DMS114 treated with DMSO at 0.1 percent for 48 hours (cell line): ENCODE data around the gene ADCYAP1R1.

Source experiments
- DNase-seq: peaks from one replicate; lab custom pipeline; 2025; ENCODE audit not compliant: unreplicated experiment; lab: John Stamatoyannopoulos, UW

Gene ADCYAP1R1

DNA sequence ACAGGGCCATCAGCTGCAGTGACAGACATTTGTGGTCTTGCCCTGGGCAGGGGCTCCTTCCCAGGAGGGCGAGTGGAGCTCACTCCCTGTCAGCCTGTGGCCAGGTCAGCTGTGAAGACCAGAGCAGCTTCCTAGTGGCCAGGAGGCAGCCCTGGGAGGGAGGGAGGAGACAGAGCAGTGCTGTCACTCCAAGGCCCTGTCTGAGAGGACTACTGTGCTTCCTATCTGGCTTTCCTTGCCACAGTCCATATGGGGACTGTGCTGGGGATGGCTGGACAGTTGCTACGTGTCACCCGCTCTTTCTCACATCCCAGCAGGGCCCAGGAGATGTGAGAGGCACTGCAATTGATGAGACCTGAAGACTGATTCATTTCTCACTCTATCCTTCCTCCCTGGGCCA lies 15.2 kb upstream of the ADCYAP1R1 start:
- no peak for DNase-seq

DNA sequence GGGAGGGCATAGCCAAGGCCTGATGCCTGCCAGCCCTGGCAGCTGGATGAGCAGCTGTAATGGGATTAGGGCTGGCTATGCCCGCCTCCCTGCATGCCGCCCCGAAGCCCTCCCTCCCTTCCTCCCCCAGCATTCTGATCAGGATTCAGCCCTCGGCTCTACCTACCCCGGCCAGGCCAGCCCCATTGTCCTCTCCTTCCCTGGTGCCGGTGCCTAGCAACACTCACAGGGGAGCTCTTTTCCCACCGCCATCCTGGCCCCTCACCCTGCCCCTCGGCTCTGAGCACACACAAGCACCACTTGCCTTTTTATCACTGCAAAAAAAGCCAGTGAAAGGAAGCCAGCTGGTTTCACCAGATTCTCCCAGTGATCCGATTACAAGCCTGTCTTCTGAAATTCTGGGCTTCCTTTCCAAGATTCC lies 9.0 kb upstream of the ADCYAP1R1 start:
- no peak for DNase-seq

DNA sequence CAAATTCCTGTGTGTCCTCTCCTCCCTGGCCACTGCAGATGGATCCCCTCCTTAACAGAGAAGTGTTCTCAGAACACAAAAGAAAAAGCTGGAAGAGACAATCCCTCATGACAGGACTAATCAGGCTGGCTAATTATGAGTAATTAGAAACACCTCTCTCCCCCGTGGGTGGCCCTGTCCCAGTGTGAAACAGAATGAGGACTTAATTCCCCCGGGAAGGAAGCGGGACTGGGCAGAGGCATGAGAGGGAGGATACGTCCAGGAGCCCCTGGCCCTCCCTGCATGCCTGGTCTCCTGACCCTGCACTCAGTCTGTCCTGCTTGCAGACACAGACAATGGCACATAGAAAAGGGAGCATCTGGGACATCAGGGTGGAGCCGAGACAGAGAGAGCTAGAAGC lies 7.6 kb upstream of the ADCYAP1R1 start:
- DNase-seq, result no peak

DNA sequence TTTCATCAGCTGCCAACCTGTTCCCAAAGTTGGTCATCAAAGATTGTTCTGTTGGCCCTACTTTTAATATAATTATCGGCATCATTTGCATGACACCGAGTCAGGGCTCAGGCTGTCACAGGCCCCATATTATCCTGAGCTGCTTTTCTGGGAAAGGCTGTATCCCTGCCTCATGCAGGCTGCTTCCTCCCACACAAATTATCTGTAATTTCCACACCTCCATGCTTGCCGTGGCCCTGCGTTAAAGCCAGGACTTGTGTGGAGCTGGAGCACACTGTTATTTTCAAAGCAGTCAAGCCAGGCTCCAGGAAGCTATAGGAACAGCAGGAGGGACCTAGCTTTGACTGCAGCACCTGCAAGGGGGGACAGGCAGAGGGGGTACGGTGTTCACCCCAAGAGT lies 5.4 kb upstream of the ADCYAP1R1 start:
- DNase-seq, result no peak

DNA sequence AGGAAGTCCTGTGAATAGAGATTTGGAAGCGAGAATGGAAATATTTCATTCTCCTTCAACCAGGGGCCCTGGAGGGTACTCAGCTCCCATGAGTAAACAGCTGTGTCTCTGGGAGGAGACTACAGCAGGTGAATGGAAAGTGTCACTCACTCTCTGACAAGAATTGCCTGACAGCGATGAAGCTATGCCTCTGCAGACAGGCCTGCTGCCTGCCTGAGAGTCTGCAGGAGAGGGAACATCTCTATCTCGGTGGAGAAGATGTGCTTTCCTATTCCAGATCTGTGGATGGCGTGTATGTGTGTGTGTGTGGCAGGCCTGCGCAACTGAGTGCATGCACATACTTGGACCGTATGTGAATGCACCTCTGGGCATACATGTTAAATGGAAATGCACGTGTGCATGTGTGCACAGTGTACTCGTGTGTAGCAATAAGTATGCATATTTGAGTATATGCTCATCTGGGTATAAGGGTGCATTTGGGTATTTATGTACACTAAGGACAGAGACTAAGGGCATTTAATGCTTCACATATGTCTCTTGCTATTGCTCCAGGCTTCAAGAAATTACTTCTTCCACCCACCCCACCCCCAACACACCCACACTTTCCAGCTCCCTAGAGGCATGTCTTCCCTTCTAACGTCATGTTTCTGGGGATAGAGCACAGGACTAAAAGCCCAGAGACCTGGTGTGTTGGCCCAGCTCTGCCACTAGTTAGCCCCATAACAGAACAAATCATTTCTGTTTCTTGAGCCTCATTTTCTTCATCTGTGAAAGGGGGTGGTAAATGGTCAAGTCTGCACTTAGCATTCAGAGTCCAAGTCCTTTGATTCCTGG lies 4.6 kb upstream of the ADCYAP1R1 start:
- no peak for DNase-seq

DNA sequence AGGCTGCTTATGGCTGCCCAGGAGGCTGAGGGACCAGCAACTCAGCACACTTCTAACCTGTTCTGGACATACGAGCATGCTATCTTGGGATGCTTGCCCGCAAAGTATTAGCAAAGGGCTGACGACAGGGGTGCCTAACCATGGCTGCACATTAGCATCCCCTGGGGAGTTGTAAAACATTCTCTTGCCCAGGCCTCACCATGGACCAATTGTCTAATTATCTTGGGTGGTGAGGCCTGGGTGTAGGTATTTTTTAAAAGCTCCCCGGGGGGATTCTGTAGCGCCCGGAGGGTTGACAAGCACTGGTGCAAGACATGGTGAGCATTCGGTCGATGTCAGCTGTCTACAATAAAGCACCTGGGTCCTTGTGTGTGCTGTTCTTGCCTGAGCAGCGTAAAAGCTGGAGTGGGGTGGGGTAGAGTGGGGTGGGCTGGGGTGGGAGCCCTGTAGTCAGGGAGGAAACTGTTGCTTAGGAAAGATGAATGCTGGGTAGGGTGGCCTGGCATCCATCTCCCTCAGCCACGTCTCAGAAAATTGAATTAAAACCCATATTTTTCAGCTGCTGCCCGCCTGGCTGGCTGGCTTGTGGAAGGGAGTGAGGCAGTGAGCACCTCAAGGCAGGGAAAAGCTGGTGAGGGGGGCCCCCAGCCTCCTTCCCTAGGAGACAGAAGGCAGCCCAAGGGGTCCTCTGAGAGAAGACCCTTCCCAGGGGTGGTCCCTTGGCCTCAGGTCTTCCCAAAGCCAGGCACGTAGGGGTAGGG lies 2.9 kb upstream of the ADCYAP1R1 start:
- no peak for DNase-seq

DNA sequence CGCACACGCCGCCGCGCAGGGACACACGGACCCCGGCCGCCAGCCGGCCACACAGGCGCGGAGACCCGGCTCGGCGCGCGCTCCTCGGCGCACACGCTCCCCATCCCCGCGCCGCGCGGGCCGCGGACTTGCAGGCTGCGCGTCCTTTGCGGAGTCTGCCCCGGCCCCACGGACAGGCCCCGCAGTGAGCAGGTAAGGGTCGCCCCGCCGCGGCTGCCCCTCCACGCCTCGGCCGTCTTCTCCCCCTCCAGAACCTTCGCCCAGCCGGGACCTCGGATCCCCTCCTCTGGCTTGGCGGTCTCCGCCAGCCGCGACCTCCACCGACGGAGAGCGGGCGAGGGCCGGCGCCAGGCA lies 356 bp downstream of the ADCYAP1R1 start:
- DNase-seq, result no peak

DNA sequence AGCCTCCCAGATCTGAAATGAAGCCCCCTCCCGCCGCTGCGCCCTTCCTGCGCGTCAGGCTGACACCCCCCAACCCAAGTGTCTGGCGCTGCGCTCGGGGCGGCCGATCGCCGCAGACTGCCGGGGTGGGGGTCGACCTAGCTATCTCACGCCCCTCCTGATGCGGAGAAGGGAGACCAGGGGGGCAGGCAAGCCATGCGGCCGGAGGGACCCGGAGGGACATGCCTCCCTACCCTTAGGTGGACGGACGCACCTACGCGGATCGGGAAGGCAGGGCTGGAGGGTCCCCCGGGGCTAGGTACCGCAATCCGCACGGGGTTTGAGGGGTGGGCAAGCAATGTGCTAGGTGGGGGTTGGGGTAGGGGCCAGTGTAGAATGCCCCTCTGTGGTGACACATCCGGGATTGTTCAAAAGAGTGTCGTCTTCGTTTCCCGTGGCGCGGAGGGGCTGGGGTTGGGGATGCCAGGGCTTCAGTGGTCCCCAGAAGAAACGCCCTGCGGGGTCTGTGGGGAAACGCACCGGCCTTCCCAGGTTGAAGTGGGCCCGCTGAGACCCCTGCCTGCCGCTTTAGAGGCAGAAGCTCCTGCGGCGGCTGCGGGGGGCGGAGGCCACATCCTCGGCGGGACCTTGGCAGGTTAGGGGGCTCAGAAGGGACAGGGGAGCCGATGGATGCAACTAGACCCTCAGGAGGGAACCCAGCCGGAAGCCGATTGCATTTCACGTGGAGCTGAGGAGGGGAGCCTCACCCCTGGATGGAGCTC lies 913 bp downstream of the ADCYAP1R1 start:
- no peak for DNase-seq

DNA sequence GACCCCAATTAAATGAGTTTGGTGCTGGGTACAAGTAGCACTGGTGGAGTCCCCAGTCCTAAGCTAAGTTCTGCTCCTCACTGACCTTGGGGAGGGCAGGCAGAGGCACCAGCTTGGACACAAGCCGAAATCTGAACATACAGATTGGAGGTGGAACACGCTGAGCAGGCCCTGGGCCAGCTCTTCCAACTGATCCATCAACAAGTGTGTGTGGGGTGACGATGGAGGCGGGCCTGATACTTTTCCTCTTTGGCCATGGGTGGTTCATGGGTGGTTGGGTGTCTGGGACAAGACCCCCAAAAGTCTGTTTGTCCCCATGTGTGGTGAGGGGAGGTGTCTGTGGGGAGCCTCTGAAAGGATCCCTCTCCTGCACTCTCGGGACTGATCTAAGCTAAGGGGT lies 1.9 kb downstream of the ADCYAP1R1 start:
- no peak for DNase-seq

DNA sequence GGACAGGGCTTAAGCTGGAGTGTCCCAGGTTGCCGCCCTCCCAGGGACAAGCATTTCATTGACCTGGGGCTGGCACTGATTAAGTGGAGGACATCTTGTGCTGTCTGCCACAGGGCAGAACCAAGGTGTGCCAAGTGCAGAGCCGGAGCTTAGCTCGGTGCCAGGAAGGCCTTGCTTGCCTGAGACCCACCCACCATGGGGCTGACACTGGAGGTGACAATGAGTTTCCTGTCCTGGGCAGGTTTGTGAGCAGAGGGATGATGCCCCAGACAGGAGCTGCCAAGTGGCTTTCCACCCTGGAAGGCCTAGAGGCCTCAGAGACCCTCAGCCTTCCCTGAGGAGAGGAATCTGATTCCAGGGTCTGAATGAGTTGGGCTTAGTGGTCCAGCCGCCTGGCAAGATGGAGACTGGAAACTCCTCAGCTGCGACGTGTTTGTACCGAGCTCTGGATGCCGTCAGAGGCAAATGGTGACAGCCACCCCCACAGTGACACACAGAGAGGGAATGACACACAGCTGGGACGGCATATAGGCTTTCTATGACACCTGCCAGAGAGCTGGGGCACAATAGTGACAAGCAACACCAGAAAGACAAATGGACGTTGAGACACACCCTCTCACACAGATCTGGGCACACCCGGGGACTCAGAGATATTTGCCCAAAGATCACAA lies 2.6 kb downstream of the ADCYAP1R1 start:
- no peak for DNase-seq

DNA sequence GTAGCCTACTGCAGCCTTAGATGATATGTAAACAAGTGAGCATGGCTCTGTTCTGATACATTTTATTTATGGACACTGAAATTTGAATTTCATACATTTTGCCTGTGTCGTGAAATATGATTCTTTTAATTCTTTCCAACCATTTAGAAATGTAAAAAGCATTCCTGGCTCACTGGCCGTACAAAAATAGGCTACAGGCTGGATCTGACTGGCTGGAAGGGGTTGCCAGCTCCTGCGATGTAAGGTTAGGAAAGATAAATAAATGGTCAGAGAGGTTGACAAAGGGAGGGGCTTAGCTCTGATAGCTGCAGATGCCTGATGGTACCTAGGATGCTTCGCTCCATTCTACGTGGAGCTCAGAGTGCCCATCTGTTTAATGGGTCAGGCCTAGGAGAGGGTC lies 3.4 kb downstream of the ADCYAP1R1 start:
- no peak for DNase-seq

DNA sequence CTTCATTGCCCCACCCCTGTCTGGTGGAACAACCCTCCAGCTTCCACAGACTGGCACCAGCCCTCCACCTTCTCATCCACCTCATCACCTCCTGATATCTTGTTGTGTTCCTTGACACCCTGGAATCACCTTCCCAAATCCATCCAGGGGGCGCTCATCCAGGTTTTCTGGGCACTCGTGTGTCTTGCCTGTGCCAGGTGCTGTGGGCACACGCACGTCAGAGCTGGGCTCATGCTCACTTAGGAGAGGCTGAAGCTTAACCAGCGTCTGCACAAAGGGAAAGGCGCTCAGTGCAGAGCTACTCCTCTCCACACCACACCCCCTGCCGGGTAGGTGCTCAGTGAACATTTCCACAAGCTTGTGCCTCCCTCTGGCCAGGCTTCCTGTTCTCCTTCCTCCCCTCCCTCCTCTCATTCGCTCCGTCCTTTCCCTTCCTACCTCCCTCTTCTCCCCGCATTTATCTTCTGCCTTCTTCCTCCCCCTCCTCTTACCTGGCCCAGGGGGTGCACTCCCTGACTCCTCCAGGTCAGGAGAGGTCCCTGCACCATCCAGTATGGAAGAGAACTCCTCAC lies 4.8 kb downstream of the ADCYAP1R1 start:
- DNase-seq, result no peak

DNA sequence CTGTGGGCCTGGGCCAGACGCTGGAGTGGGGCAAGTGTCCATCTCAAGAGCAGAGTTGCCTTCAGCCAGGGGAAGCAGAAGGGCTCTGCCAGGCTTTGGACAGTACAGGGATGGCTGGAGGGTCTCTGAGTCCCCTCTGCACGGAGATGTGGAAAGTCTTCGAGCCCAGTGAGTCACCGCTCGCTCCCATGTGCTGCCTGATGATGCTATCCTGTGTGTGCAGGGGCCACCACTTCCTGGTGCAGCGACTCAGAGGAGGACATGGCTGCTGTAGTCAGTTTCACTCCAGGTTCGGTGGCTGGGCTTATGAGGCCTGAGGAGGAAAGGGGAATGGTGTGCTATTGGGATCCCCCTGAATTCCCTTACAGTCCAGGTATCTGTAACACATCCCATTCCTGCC lies 6.0 kb downstream of the ADCYAP1R1 start:
- DNase-seq, result no peak

DNA sequence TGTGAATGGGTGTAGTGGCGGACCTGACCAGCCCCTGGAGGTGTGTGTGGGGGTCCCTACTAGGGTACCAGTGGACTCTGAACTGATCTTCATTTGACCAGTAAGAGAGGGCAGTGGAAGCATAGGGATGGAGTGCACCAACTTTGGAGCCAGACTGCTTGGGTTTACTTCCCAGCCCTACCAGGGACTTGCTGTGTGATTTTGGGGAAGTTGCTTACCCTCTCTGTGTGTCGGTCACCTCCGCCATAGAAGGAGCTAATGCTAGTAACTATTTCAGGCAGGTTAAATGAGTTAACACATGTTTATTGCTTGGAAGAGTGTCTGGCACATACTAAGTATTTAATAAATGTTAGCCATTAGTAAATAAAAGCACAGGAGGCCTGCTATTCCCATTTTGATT lies 6.6 kb downstream of the ADCYAP1R1 start:
- DNase-seq, result no peak

DNA sequence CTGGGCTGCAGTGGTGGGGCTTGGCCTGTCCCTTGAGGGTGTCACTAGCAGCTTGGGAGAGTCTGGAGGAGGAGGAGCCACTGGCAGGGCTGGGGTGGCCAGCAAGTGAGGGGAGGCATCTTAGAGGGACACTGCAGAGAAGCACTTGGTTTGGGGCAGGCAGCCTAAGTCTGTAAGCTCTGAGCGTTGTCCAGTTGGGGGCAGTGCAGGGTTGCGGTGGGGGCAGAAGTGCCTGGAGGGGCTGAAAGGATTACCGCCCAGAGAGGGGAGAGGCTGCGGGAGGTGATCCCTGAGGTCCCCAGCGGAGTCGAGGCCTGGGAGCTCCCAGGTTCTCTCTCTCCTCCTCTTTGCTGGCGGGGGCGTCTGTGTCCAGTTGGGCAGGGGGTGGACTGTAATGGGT lies 7.4 kb downstream of the ADCYAP1R1 start:
- DNase-seq, result no peak

DNA sequence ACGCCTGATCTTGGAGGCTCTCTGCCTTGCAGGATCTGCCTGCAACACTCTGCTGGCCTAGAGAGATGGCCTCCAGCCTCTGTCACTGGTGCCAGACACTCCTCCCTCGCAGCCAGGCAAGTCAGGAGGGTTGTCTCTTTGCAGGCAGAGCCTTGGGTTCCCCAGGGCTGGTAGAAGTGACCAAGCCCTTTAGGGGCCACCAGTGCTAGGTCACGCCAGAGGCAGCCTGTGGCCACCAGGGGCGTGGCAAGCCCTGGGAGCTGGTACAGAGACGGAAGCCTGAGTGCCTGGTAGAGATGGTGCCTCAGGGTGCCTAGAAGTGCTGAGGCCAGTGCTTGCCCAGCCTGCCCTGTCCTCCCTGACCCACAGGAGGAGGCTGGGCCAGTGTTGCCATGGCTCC lies 9.1 kb downstream of the ADCYAP1R1 start:
- DNase-seq, result no peak

DNA sequence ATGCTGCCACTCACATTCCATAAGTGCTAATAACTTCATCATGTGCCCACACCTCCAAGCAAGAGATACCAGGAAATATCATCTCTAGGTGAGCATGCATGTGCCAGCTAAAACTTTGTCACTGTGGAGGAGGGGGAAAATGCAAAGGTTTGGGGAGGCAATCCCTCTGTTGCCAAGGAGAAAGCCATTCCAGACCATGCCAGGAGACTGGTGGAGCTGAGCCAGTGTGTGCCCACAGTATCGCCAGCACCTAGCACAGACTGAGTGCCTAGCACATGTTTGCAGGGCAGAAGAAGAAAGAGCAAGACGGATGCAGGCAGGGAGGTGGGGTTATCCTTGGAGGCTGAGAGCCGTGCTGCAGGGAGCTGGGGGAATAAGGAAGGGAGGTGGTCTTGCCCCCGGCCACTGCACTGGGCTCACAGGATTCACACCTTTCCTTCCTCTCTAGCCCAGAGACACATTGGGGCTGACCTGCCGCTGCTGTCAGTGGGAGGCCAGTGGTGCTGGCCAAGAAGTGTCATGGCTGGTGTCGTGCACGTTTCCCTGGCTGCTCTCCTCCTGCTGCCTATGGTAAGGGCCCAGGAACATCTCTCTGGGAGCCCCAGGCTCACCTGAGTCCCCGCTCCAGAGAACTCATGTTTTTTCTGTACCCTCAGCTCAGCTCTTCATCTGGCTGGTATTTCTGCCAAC lies 10.8 kb downstream of the ADCYAP1R1 start:
- no peak for DNase-seq

DNA sequence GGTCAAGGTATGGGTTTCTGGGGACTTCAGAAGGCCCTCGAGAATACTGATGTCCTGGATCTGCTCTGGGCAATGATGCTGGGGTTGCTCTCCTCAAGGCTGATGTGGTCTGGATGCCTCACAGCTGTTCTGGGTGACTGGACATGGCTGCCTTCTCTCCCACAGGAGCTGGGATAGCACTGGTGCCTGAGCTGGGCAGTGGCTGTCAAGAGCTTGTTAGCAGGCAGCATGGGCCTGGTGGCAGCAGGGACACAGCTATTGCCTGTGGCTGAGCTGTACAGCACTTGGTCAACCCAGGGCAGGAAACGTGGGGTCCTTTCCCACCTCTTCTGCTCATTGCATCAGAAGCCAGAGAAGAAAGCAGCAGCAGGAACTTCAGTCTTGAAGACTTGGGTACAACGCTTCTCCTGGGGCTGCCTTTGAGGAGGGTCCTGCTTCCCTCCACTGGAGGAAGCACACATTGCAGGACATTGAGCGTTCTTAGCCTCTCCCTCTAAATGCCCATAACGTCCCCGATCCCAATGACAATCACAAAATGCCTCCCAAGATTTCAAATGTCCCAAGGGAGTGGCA lies 13.0 kb downstream of the ADCYAP1R1 start:
- no peak for DNase-seq

DNA sequence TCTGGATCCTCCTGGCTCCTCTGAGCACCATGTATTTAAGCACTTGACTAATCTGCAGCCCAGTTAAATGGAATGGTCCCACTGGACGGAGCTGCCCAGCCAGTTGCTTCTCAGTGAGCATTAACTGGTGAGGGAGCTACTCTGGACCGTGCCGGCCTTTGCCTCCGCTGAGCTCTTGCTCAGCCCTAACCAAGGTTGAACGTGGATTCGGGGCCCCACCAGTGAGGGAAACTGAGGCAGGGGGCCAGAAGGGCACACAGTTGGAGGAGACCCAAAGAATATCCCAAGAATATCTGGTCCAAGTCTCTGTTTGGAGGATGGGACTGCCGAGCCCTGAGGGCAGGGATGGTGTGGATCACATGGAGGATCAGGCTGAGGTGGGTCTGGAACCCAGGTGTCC lies 13.7 kb downstream of the ADCYAP1R1 start:
- no peak for DNase-seq

DNA sequence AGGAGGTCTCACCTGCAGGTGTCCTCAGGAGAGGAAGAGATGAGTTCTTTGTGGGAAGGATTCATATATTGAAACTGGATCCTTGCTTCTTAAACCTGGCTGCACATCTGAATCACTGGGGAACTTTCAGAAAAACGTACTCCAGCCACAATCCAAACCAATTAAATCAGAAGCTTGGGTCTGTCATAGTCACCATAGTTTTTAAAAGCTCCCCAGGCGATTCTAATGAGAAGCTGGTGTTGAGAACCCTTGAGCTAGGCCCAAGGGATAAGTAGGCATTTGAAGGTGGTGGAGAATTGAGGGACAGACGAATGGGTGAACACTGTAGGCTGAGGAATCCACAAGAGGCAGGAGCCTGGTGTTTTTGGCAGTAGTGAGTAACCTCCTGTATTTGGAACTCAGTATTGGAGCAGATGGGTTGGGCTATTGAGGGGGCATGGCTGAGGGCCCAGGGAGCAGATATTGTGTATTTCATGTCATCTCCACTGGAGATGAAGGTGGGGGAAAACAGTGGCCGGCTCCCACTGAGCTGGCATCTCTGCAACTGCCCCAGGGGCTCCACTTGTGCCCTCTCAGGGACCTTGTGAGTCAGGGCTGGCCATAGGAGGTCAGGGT lies 14.5 kb downstream of the ADCYAP1R1 start:
- DNase-seq, result no peak
